SKM-1 (cell line): ENCODE data around the gene SERPINB11.
"Not testable (repeated sequence)": the region's sequence is repeated elsewhere in the genome, so short reads cannot be mapped to it uniquely, and the experiment has no call there.

Experiments used
- DNase-seq: peaks from one replicate; lab custom pipeline; 2025; ENCODE audit not compliant: unreplicated experiment; lab: John Stamatoyannopoulos, UW

SERPINB11 gene

GRCh38 chr18:63725682-63726480 lies 23.1 kb downstream of the SERPINB11 start:
- no peak for DNase-seq

- no peak for DNase-seq
Observed at GRCh38 chr18:63730773-63731172, 28.0 kb downstream of the SERPINB11 start.

- no peak for DNase-seq
Observed at GRCh38 chr18:63731215-63731614, 28.5 kb downstream of the SERPINB11 start.

GRCh38 chr18:63736876-63737275 lies 34.1 kb downstream of the SERPINB11 start:
- DNase-seq = no peak

GRCh38 chr18:63741769-63742168 lies 39.0 kb downstream of the SERPINB11 start:
- no peak for DNase-seq

- no peak for DNase-seq
Observed at GRCh38 chr18:63747006-63747405, 44.2 kb downstream of the SERPINB11 start.

- DNase-seq = no peak
Observed at GRCh38 chr18:63749489-63749888, 46.7 kb downstream of the SERPINB11 start.

- no peak for DNase-seq
Observed at GRCh38 chr18:63752636-63753035, 49.9 kb downstream of the SERPINB11 start.

GRCh38 chr18:63753676-63754075 lies 50.9 kb downstream of the SERPINB11 start:
- no peak for DNase-seq

GRCh38 chr18:63757541-63757940 lies 54.8 kb downstream of the SERPINB11 start:
- no peak for DNase-seq

GRCh38 chr18:63758615-63759240 lies 56.0 kb downstream of the SERPINB11 start:
- DNase-seq = no peak

- DNase-seq = not testable (repeated sequence)
Observed at GRCh38 chr18:63759786-63760185, 57.0 kb downstream of the SERPINB11 start.

- DNase-seq = no peak
Observed at GRCh38 chr18:63762518-63762917, 59.8 kb downstream of the SERPINB11 start.

GRCh38 chr18:63763831-63764600 lies 61.3 kb downstream of the SERPINB11 start:
- no peak for DNase-seq

GRCh38 chr18:63765837-63766236 lies 63.1 kb downstream of the SERPINB11 start:
- no peak for DNase-seq
